GM12801 (cell line): ENCODE data around the gene GH1.

Experiments used
- CTCF ChIP-seq: IDR thresholded peaks from one replicate; pipeline ENCODE4 v1.5.1; 2011; ENCODE audit warnings: control low read depth; ENCODE audit not compliant: insufficient read length; ENCODE audit errors: extremely low read depth

Gene GH1

DNA sequence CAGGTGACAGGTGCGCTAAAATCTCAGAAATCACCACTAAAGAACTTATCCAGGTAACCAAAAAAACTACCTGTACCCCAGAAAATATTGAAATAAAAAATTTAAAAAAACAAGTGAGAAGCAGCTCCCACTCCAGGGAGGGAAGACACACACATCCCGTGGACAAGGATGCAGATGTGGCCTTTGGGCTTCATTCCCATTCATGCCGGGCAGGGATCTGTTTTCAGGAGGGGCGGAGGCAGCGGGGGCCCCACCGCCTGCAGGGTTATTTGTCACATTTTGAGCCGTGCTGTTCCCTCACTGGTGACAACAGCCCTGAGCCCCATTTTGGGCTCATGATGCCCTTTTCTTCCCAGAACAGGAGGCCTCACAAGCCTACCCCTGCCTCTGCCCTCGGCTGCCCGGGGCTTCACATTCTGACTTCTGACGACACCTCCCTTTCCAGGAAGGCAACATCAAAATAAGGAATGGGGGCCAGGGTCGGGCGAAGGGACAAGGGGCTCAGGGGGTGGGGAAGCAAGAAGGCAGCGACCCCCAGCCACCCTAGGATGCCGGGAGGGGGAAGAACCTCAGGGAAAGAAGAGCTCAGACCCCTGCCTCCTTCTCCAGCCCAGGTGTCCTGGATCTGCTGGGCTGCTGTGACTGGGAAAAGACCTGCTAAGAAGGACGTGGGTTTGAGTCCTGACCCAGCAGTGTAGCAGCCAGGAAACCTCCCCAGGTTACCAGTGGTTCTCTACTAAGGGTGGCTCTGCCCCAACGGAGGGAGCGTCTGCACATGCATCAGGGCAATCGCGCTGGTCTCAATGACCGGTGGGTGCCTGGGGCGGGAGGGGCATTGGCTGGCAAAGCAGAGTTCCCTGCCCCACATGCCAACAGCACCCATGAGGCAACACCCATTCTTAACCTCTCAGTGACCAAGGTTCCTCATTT lies 15.8 kb upstream of the GH1 start:
- no peak for TF ChIP-seq CTCF

DNA sequence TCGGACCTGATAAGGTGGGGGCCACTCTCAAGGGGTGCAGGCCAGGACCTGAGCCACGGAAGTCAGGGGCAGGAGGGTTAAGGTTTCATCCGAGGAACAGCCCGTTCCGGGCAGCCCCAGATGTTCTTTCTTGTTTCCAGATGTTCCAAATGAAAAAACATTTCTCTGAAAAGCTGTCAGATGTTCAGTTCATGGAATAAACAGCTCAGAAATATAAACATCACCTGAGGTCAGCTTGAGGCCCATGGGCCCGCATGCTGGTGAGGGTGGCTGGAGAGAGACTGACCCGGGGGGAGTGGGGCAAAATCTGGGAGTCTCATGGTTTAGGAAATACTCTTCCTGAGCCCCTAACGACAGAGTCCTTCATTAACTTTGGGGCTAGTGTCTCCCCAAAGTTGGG lies 15.0 kb upstream of the GH1 start:
- no peak for TF ChIP-seq CTCF

DNA sequence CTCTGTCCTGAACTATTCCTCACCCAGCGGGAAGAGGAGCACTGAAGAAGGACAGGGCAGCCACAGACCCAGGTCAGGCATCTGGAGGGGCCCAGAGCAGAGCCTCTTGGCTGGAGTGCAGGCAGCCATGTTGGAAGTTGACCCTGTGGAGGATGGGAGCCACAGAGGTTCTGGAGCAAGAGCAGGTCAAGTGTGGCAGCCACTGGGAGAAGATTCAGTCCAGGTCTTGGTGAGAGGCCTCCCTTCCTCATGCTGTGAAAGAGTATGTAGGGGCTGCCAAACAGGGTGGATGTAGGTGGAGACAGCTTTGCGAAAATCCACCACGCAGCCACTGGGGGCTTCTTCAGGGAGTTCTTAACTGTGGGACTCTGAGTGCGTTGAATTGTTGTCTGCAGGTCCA lies 14.1 kb upstream of the GH1 start:
- no peak for TF ChIP-seq CTCF

DNA sequence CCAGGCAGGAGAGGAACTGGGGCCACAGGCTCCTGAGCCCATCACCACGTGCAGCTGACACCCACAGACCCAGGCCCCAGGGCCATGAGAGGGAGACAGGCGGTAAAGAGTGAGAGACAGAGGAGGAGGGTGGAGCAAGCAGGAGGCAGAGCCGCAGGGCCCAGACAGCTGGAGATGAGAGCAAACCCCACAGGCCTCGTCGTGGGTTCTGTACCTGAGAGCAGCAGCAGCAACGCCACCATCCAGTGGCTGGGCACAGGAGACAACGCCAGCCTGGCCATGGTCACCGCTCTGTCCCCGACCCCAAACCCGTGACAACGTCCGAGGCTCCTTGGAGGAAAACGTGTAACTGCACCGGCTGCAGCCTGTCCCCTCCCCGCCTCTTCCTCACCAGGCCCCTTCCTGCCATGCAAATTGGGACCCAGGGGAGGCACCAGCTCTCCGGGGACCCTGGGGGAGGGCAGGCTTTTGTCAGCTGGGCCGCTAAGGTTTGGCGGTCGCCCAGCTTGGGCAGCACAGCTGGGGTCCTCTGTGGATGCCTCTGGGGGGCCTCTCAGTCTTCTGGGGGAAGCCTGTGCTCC lies 13.4 kb upstream of the GH1 start, which contains the start of gene CD79B:
Gene CD79B, minus strand, starts transcription at position 351 of the 581 bp plus-strand sequence. Its CDS starts 70 bp downstream, at position 281.
- TF ChIP-seq CTCF: no peak

- TF ChIP-seq CTCF: no peak
These were observed 12.4 kb upstream of the GH1 start for GRCh38 chr17:63930951-63931575.

- TF ChIP-seq CTCF: no peak
These were observed 11.5 kb upstream of the GH1 start for GRCh38 chr17:63929860-63930766.
